ENCODE results near the gene SFXN4. TPM values are rescaled to one million over a fixed set of nuclear protein-coding genes. Genes with fewer than 3 reads are reported as not detected.

Gene SFXN4
- polyA plus RNA-seq, 4 donors, result 35.4 to 63.7 (median 54.4) TPM

DNA sequence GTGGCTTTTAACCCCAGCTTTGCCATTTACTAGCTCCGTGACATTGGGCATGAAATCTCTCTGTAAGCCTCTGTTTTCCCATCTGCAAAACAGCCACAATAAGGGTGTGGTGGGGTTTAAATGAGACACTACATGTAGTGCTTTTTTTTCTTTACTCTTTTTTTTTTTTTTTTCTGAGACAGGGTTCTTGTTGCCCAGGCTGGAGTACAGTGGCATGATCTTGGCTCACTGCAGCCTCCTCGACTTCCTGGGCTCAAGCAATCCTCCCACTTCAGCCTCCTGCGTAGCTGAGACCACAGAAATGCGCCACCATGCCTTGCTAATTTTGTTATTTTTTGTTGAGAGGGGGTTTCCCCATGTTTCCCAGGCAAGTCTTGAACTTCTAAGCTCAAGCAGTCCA is 69.9 kb downstream of the SFXN4 start:
- H3K4me3 ChIP-seq (ENCODE audit: low read depth in 1 of 3, low read length in 3 of 3), result no peak overlapping the region
- no peak overlapping the region for H3K27ac ChIP-seq (ENCODE audit: low read depth in 1 of 3, low read length in 2 of 3)
- H3K4me1 ChIP-seq (ENCODE audit: control insufficient read depth in 3 of 3, insufficient read depth in 2 of 3, low read depth in 1 of 3, low read length in 2 of 3), result peaks cover 0 to 4% (median 3%) of the 10 kb centered on the region in 3 donors
- WGBS, 3 donors, result 63 to 87% (median 71%) methylated on average over 4 of the region's 4 CpGs
- DNase-seq, result no peak
- H3K36me3 ChIP-seq (ENCODE audit: control insufficient read depth in 3 of 3, insufficient read depth in 2 of 3, low read depth in 1 of 3, low read length in 3 of 3), result no peaks in the 10 kb centered on the region
- no peak for FAIRE-seq
- no peaks in the 10 kb centered on the region for H3K9me3 ChIP-seq (ENCODE audit: control insufficient read depth in 2 of 2, insufficient read depth in 1 of 2, low read depth in 1 of 2, low read length in 1 of 2)
- H3K27me3 ChIP-seq (ENCODE audit: control insufficient read depth in 3 of 3, insufficient read depth in 3 of 3, low read length in 3 of 3), result peaks cover 0 to 3% (median 0%) of the 10 kb centered on the region in 3 donors

DNA sequence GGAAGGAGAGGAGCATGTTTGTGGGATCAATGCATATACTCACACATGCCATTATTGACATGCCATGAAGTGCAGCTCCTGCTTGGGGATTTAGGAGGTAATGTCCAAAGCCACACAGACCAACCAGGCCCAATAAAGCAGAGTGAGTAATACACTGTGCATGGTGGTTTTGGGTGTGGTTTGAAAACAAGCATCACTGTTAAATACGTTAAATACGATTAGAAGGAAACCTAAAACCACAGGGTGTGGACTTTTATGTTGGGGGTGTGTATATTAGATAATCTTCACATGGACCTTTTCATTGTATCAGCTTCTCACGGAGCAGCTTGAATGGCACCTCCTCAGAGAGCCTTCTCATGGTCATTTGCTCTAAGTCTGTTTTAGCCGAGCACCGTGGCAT is 74.5 kb downstream of the SFXN4 start:
- Histone ChIP-seq H3K36me3 (ENCODE audit: control insufficient read depth in 3 of 3, insufficient read depth in 2 of 3, low read depth in 1 of 3, low read length in 3 of 3) (no peaks in the 10 kb centered on the region), H3K27me3 (ENCODE audit: control insufficient read depth in 3 of 3, insufficient read depth in 3 of 3, low read length in 3 of 3) (peaks cover 0 to 3% (median 0%) of the 10 kb centered on the region in 3 donors), H3K4me1 (ENCODE audit: control insufficient read depth in 3 of 3, insufficient read depth in 2 of 3, low read depth in 1 of 3, low read length in 2 of 3) (no peaks in the 10 kb centered on the region), H3K9me3 (ENCODE audit: control insufficient read depth in 2 of 2, insufficient read depth in 1 of 2, low read depth in 1 of 2, low read length in 1 of 2) (no peaks in the 10 kb centered on the region), H3K4me3 (ENCODE audit: low read depth in 1 of 3, low read length in 3 of 3) (no peak overlapping the region), H3K27ac (ENCODE audit: low read depth in 1 of 3, low read length in 2 of 3) (peak overlapping the region in 2 of 3 donors; percentile 53 to 76)
- DNase-seq (peak in 1 of 2 donors; percentile 78), FAIRE-seq (no peak)
- 23 to 56% (median 42%) methylated on average over 5 of the region's 5 CpGs for WGBS, 3 donors

Other genes with a start within 250 kb of the SFXN4 start
- under 1 TPM in 2 of 4 donors, not detected in 2; 0.50 to 0.61 TPM for gene NANOS1, start 136.0 kb downstream of the SFXN4 start, polyA plus RNA-seq
- gene EIF3A, start 84.9 kb downstream of the SFXN4 start, polyA plus RNA-seq, result 100 to 1,000 TPM in 1 of 4 donors, 10 to 100 TPM in 3; 41.8 to 143 (median 52.8) TPM
- gene DENND10, start 61.6 kb downstream of the SFXN4 start, polyA plus RNA-seq, result 10 to 100 TPM; 20.3 to 91.6 (median 30.8) TPM
- gene PRDX3, start 13.1 kb upstream of the SFXN4 start, polyA plus RNA-seq, result 100 to 1,000 TPM; 134 to 222 (median 200) TPM
- 10 to 100 TPM; 21.6 to 50.5 (median 26.0) TPM for gene GRK5, start 41.9 kb upstream of the SFXN4 start, polyA plus RNA-seq

All from small intestine (tissue), 7 donors.